Left hindlimb (tissue), 1 donor: ENCODE results near the gene C5orf63.
"Not testable (repeated sequence)": the region's sequence is repeated elsewhere in the genome, so short reads cannot be mapped to it uniquely, and the experiment has no call there.

Source experiments
- DNase-seq: peaks from one replicate; pipeline ENCODE4 v3.0.0-alpha.2; 2018

Gene C5orf63

DNA sequence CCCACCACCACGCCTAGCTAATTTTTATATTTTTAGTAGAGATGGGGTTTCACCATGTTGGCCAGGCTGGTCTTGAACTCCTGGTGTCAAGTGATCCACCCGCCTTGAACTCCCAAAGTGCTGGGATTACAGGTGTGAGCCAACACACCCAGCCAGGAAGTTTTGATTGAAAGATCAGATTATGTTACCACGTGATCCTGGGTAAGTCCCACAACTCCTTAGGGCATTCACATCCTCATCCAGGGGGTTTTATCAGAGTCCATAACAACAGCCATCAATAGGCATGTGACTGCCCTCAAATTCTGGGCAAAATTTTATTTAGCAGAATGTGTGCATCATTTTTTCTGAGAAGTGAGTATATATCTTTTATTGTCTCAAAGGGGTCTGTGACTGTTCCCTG lies 68.0 kb downstream of the C5orf63 start:
- DNase-seq: not testable (repeated sequence)

DNA sequence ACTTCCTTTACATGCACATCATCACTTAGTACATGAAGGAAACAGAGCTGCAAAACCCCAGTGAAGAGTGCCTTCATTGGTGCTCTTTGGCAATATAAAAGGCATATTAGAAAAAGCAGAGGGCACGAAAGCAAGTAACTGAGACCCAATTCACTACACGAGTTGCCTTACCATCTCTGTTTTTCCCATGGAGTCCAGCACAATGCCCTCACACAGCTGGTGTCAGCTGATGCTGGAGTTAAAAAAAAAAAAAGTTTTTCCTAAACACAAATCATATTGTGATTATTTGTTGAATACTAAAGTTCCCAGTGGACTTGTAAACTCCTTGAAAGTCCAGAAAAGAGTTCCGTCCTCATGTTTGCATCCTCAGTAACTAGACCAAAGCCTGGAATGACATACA lies 68.6 kb downstream of the C5orf63 start:
- DNase-seq: no peak

DNA sequence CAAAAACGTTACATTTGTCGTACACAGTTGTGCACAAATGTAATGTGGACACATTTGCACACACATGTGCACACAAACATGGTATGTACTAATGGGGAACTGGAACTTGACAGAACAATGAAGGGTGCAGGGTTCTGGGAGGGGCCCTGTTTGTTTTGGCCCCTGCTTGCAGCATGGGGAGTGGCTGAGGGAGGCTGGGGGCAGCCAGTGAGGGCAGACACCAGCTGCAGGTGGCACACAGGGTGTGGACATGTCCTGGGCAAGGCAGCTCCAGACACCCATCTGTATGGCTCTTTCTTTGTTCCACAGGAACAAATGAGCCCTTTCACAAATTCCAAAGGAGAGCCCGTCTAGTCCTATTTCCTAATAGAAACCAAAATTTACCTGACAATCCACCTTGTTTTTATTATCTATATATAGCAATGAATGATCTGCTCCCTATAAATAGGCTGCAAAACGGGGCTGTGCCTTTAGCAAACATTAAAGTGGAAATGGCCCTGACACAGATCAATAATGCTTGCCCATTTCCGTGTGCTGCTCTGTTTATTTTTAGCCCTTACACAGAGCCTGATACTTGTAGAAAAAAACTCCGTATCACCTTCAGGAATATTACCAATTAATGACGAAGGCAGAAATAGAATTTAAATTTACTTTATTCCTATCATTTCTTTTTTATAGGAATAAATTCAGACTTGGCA lies 69.4 kb downstream of the C5orf63 start:
- no peak for DNase-seq

DNA sequence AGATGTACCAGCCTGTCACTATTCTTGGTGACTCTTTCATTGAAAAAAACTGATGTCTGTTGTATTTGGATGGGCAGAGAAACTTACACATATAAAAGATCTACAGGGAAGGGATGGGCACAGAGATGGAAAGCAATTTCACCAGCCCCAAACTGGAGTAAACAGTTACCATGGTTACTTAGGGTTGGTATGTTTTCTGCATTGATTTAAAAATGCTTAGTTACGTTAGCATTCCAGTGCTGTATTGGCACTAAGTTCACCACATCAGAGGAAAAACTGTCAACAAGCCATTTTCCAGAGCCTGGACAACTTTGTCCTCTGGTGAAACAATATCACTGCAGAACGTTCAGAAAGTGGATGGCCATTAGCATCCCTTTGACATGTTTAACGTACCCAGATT lies 70.9 kb downstream of the C5orf63 start:
- DNase-seq: no peak

DNA sequence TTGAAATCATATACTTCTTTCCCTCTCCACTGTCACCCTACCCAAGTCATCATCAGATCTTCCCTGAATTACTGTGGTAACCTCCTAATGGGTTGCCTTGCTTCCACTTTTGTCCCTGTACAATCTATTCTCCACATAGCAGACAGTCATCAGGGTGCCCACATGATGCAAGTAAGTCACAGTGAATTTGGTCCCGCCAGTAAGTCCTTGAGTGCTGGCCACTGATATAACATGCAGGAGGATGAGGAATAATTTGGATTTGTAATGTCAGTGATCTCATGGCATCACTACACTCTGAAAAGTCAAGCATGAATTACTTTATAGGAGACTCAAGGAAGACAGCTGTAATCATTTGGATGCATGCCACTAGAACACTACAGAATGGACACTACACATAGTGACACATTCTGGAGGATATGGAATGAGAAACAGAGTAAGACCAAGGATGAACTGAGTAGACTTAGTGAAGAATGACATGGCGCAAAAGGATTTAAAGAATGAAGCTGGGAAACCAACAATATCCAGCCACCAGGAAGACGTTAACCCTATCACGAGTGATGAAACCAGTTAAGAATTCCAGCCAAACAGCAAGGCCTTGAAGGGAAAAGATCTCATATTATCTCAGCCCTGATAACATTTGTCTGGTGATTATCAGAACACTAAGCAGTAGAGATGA lies 71.5 kb downstream of the C5orf63 start:
- DNase-seq: no peak
